Adipocyte (in vitro differentiated cells): ENCODE data around the gene TMEM131.
A peak's percentile ranks its signal among the peaks of the same experiment; 100 is the strongest.

ENCODE experiments used
- DNase-seq: peaks from one replicate; pipeline ENCODE4 v3.0.0-alpha.2; 2015; ENCODE audit warnings: low read depth
- H3K27me3 ChIP-seq: replicated peaks from 2 replicates; pipeline ENCODE4 v1.7.0; 2013; ENCODE audit warnings: mild to moderate bottlenecking, low read length, moderate library complexity; ENCODE audit not compliant: control insufficient read depth, insufficient read depth
- H3K36me3 ChIP-seq: 2 replicates; pipeline ENCODE4 v1.7.0; 2013; ENCODE audit warnings: low read length, mild to moderate bottlenecking, moderate library complexity; ENCODE audit not compliant: control insufficient read depth, insufficient read depth, severe bottlenecking
- H3K4me1 ChIP-seq: 2 replicates; pipeline ENCODE4 v1.7.0; 2013; ENCODE audit warnings: mild to moderate bottlenecking, low read length, moderate library complexity; ENCODE audit not compliant: control insufficient read depth, insufficient read depth
- H3K4me3 ChIP-seq: 2 replicates; pipeline ENCODE4 v1.7.0; 2013; ENCODE audit warnings: mild to moderate bottlenecking, low read length, moderate library complexity
- H3K9ac ChIP-seq: 2 replicates; pipeline ENCODE4 v1.7.0; 2013; ENCODE audit warnings: mild to moderate bottlenecking, low read length, moderate library complexity
- H3K9me3 ChIP-seq: 2 replicates; pipeline ENCODE4 v1.7.0; 2013; ENCODE audit warnings: mild to moderate bottlenecking, low read length, moderate library complexity; ENCODE audit not compliant: control insufficient read depth

TMEM131 gene

GRCh38 chr2:97752342-97753334, 243.1 kb downstream of the TMEM131 start:
- Histone ChIP-seq H3K27me3 (no peaks in the 10 kb centered on the region), H3K36me3 (peaks cover 45% of the 10 kb centered on the region), H3K9ac (no peak overlapping the region), H3K9me3 (no peaks in the 10 kb centered on the region), H3K4me1 (peaks cover 14% of the 10 kb centered on the region), H3K4me3 (no peak overlapping the region)
- no peak for DNase-seq

- H3K36me3 ChIP-seq = peaks cover 42% of the 10 kb centered on the region
- peak; percentile 10 for DNase-seq
Measured at GRCh38 chr2:97751752-97752151, 244.0 kb downstream of the TMEM131 start.

GRCh38 chr2:97750017-97750416, 245.7 kb downstream of the TMEM131 start:
- Histone ChIP-seq H3K4me1 (peaks cover 14% of the 10 kb centered on the region), H3K9me3 (no peaks in the 10 kb centered on the region), H3K9ac (no peak overlapping the region), H3K27me3 (no peaks in the 10 kb centered on the region), H3K4me3 (no peak overlapping the region), H3K36me3 (peaks cover 29% of the 10 kb centered on the region)
- DNase-seq = no peak

More at GRCh38 chr2:97751752-97752151, 244.0 kb downstream of the TMEM131 start:
- Histone ChIP-seq H3K4me1 (peaks cover 14% of the 10 kb centered on the region), H3K9me3 (no peaks in the 10 kb centered on the region), H3K9ac (no peak overlapping the region), H3K4me3 (no peak overlapping the region), H3K27me3 (no peaks in the 10 kb centered on the region)

- DNase-seq = no peak
- H3K27me3 ChIP-seq = no peaks in the 10 kb centered on the region
- H3K9ac ChIP-seq = no peak overlapping the region
- H3K36me3 ChIP-seq = peaks cover 29% of the 10 kb centered on the region
- H3K9me3 ChIP-seq = no peaks in the 10 kb centered on the region
- peaks cover 14% of the 10 kb centered on the region for H3K4me1 ChIP-seq
- H3K4me3 ChIP-seq = no peak overlapping the region
Measured at GRCh38 chr2:97749581-97749980, 246.2 kb downstream of the TMEM131 start.

GRCh38 chr2:97747716-97748115, 248.0 kb downstream of the TMEM131 start:
- DNase-seq = no peak
- Histone ChIP-seq H3K9me3 (no peaks in the 10 kb centered on the region), H3K4me3 (no peak overlapping the region), H3K27me3 (no peaks in the 10 kb centered on the region), H3K9ac (no peak overlapping the region), H3K36me3 (peaks cover 38% of the 10 kb centered on the region), H3K4me1 (peaks cover 9% of the 10 kb centered on the region)

- Histone ChIP-seq H3K4me3 (no peak overlapping the region), H3K9ac (no peak overlapping the region), H3K36me3 (peaks cover 38% of the 10 kb centered on the region), H3K27me3 (no peaks in the 10 kb centered on the region), H3K9me3 (no peaks in the 10 kb centered on the region), H3K4me1 (peaks cover 5% of the 10 kb centered on the region)
- no peak for DNase-seq
Measured at GRCh38 chr2:97747285-97747684, 248.5 kb downstream of the TMEM131 start.

GRCh38 chr2:97745474-97746174, 250.1 kb downstream of the TMEM131 start:
- no peak overlapping the region for H3K9ac ChIP-seq
- no peak for DNase-seq
- peaks cover 27% of the 10 kb centered on the region for H3K36me3 ChIP-seq

GRCh38 chr2:97743913-97744312, 251.8 kb downstream of the TMEM131 start:
- DNase-seq = no peak
- Histone ChIP-seq H3K27me3 (no peaks in the 10 kb centered on the region), H3K9ac (no peak overlapping the region)

More at GRCh38 chr2:97745474-97746174, 250.1 kb downstream of the TMEM131 start:
- Histone ChIP-seq H3K4me3 (no peak overlapping the region), H3K9me3 (no peaks in the 10 kb centered on the region), H3K4me1 (no peaks in the 10 kb centered on the region), H3K27me3 (no peaks in the 10 kb centered on the region)

GRCh38 chr2:97742381-97742847, 253.3 kb downstream of the TMEM131 start:
- DNase-seq = no peak
- no peak overlapping the region for H3K4me3 ChIP-seq

More at GRCh38 chr2:97743913-97744312, 251.8 kb downstream of the TMEM131 start:
- Histone ChIP-seq H3K36me3 (peaks cover 20% of the 10 kb centered on the region), H3K4me1 (no peaks in the 10 kb centered on the region), H3K9me3 (no peaks in the 10 kb centered on the region), H3K4me3 (no peak overlapping the region)

GRCh38 chr2:97741686-97742085, 254.1 kb downstream of the TMEM131 start:
- Histone ChIP-seq H3K9me3 (no peaks in the 10 kb centered on the region), H3K4me1 (no peaks in the 10 kb centered on the region), H3K4me3 (no peak overlapping the region), H3K9ac (no peak overlapping the region), H3K27me3 (peaks cover 5% of the 10 kb centered on the region), H3K36me3 (peaks cover 10% of the 10 kb centered on the region)
- DNase-seq = no peak

More at GRCh38 chr2:97742381-97742847, 253.3 kb downstream of the TMEM131 start:
- Histone ChIP-seq H3K27me3 (no peaks in the 10 kb centered on the region), H3K9ac (no peak overlapping the region), H3K9me3 (no peaks in the 10 kb centered on the region), H3K4me1 (no peaks in the 10 kb centered on the region), H3K36me3 (peaks cover 13% of the 10 kb centered on the region)

- Histone ChIP-seq H3K4me3 (no peak overlapping the region), H3K36me3 (peaks cover 10% of the 10 kb centered on the region), H3K9me3 (no peaks in the 10 kb centered on the region), H3K9ac (no peak overlapping the region), H3K27me3 (peaks cover 5% of the 10 kb centered on the region), H3K4me1 (no peaks in the 10 kb centered on the region)
- DNase-seq = no peak
Measured at GRCh38 chr2:97741251-97741650, 254.5 kb downstream of the TMEM131 start.
